ENCODE data around the gene BCAS4. TPM values are rescaled to one million over a fixed set of nuclear protein-coding genes. Genes with fewer than 3 reads are reported as not detected.
"Not testable (repeated sequence)": the region's sequence is repeated elsewhere in the genome, so short reads cannot be mapped to it uniquely, and the experiment has no call there.

The BCAS4 gene
- total RNA-seq, 4 donors from 2014 or later = 0.18 to 2.3 (median 0.54) TPM

DNA sequence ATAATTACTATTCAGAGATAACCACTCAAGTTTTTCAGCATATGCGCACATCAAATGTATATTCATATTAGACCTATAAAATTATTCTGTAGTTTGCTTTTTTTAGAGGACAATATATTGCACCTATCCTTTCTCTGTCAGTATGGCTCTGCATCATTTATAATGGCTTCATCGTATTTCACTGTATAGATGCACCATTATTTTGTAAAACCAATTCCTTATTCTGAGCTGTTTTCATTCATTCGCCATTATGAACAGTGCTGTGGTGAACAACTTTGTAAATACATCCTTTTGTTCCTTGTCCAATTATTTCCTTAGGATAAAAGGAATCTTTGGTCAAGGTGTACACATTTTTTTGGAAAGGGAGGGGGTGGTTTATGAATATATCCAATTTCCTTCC, 29.2 kb upstream of the BCAS4 start:
- DNase-seq = no peak
- WGBS, 2 donors = 75 to 76% methylated on average over 3 of the region's 3 CpGs
- TF ChIP-seq CTCF (IDR thresholded peaks at IDR 0.05) (no peak), POLR2A (IDR thresholded peaks at IDR 0.05) (no peak)
- Histone ChIP-seq H3K4me3 (no peak overlapping the region), H3K4me1 (peaks cover 14 to 33% (median 21%) of the 10 kb centered on the region in 3 donors), H3K27me3 (no peaks in the 10 kb centered on the region), H3K27ac (no peak overlapping the region), H3K36me3 (no peaks in the 10 kb centered on the region), H3K9me3 (no peaks in the 10 kb centered on the region)
- intact Hi-C loops (cut with DNase I) = no loop called here

DNA sequence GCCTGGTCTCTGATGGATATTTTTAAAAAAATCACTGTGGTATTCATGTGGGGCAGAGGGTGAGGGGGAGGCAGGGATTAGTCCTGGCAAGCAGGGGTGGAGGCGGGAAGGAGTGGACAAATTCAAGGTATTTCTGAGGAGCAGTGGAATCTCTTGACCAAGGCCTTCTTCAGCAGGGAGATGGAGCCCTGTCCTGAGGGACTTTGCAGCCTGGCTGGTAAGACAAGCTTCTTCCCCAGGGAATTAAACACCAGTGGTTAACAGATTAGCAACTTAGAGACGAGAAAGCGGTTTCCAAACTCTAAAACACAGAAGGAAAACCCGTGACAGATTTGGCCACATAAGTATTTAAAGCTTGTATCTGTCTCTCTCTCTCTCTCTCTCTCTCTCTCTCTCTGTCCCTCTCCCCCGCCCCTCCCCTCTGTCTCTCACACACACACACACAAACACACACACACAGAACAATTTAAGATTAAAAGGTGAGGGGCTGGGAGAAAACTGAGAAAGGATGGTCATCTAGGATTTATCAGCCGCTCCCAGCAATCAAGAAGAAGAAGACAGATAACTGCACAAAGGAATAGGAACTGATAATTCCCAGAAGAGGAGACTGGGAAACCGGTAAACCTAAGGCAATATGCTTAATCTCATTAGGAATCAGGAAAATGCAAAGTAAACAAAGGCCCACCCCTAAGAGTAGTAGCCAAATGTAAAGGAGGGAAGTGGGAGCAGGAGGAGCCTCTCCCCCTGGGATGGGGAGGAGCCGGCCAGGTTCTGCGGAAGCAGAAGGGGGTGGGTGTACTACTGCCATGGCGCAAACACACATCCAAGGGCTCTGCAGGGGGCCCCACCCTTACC, 27.7 kb upstream of the BCAS4 start:
- peaks cover 11 to 18% (median 18%) of the 10 kb centered on the region in 3 donors for H3K4me1 ChIP-seq
- H3K27me3 ChIP-seq; H3K27ac ChIP-seq; intact Hi-C loops (cut with DNase I); H3K9me3 ChIP-seq; H3K4me3 ChIP-seq; DNase-seq; H3K36me3 ChIP-seq: not testable (repeated sequence)
- WGBS, 2 donors = 55 to 74% methylated on average over 10 of the region's 10 CpGs

DNA sequence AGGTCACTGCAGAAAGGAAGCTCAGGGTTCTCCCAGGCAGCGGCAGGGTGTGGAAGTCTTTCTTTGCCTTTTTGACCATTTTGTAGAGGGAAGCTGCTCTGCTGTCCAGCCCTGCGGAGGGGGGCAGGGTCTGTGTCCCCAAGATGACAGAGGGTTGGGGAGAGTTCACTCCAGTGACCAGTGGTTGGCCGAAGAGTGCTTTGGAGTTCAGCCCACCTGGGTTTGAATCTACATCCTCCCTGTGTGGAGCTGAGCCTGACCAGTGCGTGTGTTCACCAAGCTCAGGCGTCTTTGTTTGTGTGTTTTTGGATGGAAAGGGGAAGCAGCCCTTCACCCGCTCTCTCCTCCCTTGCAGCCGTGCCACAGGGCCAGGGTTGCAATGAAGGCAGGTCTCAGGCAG, 25.9 kb upstream of the BCAS4 start:
- intact Hi-C loops (cut with DNase I) = not testable (repeated sequence)

GRCh38 chr20:50769551-50770085, 25.2 kb upstream of the BCAS4 start:
- DNase-seq; H3K4me3 ChIP-seq; H3K27me3 ChIP-seq; intact Hi-C loops (cut with DNase I); H3K27ac ChIP-seq; H3K9me3 ChIP-seq; H3K4me1 ChIP-seq; H3K36me3 ChIP-seq: not testable (repeated sequence)
- 79 to 83% methylated on average over 6 to 8 of the region's 12 CpGs for WGBS, 2 donors

More for the DNA sequence above, 25.9 kb upstream of the BCAS4 start:
- not testable (repeated sequence) for H3K27ac ChIP-seq, H3K4me1 ChIP-seq, H3K4me3 ChIP-seq, H3K27me3 ChIP-seq, H3K9me3 ChIP-seq, DNase-seq, H3K36me3 ChIP-seq
- 40% methylated on average over 1 of the region's 7 CpGs; no CpG with 5 or more reads in 1 of the 2 donors for WGBS, 2 donors

- H3K4me3 ChIP-seq; H3K36me3 ChIP-seq; H3K4me1 ChIP-seq; intact Hi-C loops (cut with DNase I); H3K9me3 ChIP-seq; H3K27ac ChIP-seq; DNase-seq; H3K27me3 ChIP-seq: not testable (repeated sequence)
- WGBS, 2 donors = 56 to 80% methylated on average over 1 to 2 of the region's 8 CpGs
Observed at GRCh38 chr20:50771419-50772080, 23.3 kb upstream of the BCAS4 start.

GRCh38 chr20:50772420-50773185, 22.3 kb upstream of the BCAS4 start:
- no peak for TF ChIP-seq CTCF (IDR thresholded peaks at IDR 0.05)
- TF ChIP-seq POLR2A (IDR thresholded peaks at IDR 0.05) = no peak
- no peak for DNase-seq
- intact Hi-C loops (cut with DNase I) = no loop called here

More at GRCh38 chr20:50772420-50773185, 22.3 kb upstream of the BCAS4 start:
- Histone ChIP-seq H3K27me3 (no peaks in the 10 kb centered on the region), H3K36me3 (no peaks in the 10 kb centered on the region), H3K4me1 (no peaks in the 10 kb centered on the region), H3K27ac (no peak overlapping the region), H3K9me3 (no peaks in the 10 kb centered on the region), H3K4me3 (no peak overlapping the region)
- 62 to 65% methylated on average over 5 of the region's 5 CpGs for WGBS, 2 donors

Data from esophagus squamous epithelium (tissue), 5 donors.